Measurements from ENCODE around the gene POLR2L.

POLR2L gene

DNA sequence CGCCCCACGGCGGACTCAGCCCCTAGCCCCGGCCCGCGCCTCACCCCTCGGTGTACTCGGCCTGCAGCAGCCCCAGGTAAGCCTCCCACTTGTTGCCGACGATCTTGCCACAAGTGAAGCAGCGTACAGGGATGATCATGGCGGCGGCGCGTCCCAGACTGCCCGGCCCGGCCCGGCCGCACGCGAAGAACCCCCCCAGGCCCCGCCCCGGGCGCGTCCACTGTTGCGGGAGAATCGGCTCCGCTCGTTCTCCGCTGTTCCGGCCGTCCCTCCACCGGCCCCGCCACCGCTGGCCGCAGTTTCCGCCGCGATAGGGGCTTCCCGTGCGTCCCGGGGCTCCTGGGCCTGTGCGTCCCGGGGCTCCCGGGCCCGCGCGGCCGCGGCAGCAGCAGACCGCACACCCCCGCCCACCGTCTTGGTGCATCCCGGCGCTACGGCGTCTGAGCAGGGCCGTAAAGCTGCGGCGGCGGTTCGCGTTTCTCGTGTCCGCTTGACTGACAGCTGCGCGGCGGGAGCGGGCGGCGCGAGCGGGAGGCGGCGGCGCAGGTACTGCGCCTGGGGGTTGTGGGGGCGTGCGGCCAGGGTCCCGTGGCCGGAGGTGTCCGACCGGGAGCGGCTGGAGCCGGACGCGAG is at the start of gene POLR2L, which contains the start of gene TSPAN4:
Gene POLR2L (minus strand): TSS at position 160 of the 633 bp plus-strand sequence. CDS start 21 bp downstream, at position 139.
Gene TSPAN4 (plus strand): TSS at position 483 of the 633 bp plus-strand sequence. CDS start 7,453 bp downstream, outside the sequence.
- peak; percentile 92 for DNase-seq

DNA sequence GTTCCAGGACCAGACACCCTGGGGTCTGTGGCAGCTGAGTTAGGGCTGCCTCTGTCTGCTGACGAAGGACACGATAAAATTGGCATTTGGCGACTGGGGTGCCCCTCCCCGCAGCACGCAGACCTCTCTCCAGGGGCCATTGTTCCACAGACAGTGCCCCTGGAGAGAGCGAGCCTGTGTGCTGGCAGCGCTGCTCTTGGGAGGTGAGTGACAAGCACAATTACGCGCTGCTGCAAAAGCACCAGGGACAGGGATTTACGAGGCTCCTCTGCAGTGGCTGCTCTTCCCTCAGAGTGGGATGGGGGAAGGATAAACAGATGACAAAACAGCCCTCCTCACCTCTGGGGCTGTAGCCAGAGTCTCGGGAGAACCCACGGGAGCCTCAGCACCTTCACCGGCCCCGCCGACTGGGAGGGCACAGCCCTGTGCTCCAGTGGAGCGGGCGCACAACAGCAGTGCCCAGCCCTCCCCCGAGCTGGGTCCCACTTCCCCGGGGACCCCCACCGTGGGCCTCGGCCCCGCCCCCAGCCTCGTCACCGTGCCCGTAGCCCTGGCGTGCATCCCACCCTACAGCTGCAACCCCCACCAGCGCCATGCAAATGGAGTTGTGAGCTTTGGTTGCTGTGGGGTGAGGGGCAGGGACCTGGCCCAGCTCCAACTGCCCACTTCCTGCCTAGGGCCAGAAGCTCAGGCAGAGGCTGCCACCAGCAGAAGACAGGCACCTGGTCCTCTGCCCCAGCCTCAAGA is 48.6 kb upstream of the POLR2L start:
- no peak for DNase-seq

DNA sequence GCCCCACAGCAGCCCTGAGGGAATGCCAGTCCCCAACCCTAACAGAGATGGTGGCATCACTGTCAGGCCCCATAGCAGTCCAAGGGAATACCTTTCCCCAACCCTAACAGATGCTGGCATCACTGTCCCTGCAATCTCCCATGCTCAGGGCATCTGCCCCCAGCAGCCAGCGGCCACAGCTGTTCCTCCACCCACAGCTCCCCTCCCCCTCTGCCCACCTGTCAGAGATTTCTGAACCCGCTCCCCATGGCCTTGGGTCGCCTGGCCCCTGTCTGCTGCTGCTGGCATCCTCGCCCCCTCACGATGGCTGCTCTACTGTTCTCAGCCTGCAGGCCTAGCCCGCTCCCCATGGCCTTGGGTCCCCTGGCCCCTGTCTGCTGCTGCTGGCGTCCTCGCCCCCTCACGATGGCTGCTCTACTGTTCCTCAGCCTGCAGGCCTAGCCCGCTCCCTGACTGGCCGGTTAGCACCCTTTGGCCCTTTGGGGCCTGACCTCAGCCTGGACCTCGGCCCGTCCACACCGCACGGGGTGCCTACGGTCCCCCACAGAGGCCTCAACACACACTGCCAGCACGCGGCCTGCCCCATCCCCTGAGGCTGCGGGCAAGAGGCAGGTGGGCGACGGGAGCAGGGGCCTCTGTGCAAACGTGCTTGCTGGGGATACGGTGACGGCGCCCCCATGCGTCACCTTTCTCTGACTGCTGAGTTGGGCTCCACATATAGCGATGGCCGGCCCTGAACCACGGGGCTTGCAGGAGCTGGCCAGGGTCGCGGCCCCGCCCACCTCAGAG is 47.6 kb upstream of the POLR2L start:
- no peak for DNase-seq

DNA sequence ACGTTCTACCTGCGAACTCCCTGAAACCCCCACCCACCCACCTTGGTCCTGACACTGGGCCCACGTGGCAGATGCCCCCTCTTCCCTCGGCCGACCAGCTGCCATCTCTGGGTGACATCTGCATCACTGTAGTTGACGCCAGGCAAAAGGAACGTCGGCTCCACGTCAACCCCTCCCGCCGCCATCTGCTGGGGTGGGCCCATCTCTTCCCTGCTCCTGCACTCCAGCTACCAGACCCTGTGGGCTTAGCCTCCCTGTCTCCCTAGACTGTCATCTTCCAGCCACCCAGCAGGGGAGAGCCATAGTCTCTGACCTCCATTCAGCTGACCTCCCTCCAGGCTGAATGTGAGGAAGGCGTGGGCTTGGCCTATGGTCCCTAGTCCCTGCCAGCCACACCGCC is 46.9 kb upstream of the POLR2L start:
- no peak for DNase-seq

DNA sequence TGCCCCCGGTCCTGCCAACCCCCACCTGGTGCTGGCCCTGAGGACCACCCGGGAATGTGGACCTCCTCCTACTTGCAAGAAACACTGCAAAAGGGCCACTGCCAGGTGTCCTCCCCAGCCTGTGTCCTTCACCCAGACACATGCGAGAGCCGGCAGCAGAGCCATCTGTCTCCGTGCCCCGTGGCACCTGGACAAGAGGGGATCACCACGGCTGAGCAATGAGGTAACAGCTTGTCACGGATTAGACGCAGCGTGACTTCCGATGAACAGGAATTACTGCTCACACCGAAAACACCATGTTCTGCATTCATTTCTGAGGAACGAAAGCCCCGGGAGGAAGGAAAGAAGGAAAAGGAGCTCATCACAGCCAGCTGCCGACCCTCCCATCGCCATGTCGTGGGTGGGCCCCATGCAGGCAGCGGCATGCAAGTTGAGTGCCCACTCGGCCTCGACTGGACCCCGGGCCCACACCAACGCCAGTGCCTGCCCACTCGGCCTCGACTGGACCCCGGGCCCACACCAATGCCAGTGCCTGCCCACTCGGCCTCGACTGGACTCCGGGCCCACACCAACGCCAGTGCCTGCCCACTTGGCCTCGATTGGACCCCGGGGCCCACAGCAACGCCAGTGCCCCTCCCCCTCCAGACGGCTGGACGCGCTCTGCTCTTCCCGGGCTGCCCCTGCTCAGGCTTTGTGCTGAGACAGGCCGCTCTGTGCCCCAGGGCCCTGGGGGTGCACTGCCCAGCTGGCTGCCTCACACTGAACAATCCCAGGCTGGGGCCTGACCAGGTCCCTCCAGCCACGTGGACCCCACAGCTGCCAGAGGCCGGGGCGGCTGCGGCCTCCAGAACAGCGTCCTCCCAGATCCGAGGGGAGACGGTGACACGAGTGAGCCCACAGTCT is 46.2 kb upstream of the POLR2L start:
- no peak for DNase-seq

DNA sequence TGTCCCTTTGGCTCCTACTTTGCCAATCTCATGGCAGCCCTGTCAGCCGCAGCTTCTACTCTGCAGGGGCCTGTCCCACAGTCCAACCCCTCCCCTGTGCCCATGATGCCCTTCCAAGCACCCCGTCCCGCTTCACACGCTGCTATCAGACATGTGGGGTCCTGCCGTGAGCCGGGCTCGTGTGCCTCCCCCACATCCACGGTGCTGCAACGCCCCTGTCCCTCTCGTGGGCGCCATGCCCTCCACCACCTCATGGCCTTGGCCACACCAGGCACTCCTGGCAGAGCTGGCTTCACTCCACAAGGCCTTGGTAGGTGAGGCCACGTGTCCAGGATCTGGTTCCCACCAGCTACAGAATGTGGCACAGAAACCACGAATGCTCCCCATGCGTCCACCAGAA is 45.3 kb upstream of the POLR2L start:
- no peak for DNase-seq

DNA sequence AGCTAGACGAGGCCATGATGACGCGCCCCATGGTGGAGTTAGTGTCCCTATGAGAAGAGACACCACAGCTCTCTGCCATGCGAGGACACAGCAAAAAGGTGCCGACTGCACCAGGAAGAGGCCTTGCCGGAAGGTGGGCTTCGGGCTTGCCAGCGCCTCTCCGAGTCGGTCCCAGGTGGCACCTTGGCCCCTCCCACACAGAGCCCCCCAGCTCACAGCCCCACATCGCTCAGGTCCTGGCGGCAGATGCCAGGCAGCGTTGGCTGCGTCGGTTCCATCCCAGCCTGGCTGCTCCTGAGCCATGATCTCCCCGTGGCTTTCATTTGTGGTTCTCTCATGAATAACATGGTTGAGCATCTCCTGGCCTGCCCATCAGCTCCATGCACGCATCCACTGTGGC is 44.2 kb upstream of the POLR2L start:
- DNase-seq, result no peak

DNA sequence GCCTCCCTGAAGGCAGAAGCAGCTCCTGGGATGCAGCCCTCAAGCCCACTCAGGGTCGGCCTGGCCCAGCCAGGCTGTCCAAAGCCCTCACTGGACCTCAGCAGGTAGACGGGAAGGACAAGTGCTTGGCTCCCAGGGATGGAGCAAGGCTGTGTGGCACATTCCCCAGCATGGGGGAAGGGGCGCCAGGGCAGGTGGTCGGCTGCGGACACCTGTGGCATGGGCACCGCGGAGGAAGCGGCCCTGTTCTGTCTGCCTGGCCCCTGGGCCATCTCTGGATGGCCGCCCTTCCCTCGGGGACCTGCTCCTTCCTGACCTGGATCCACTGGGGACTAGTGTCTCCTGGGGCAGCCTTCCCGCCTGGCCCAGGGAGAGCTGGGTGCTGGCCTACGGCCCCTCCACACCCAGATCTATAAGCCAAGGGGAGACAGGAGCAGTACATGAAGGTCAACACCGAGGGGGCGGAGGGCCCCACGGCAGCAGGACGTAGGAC is 42.3 kb upstream of the POLR2L start:
- no peak for DNase-seq

DNA sequence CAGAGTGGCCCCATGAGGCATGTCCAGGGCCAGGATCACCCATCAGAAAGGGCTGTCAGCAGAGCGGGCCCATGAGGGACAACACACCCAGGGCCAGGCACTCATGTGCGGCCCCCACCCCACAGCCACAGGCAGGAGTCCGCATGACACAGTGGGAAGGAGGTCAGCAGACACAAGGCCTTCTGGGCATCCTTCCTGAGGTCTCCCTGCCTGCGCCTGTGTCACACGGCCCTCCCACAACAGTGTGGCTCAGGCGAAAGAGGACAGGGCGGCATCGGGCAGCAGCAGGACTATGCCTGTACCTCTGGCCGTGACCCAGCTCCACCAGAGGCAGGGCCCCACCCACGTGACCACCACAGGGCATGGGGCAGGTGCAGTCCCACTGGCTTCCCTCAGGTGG is 41.2 kb upstream of the POLR2L start:
- no peak for DNase-seq

DNA sequence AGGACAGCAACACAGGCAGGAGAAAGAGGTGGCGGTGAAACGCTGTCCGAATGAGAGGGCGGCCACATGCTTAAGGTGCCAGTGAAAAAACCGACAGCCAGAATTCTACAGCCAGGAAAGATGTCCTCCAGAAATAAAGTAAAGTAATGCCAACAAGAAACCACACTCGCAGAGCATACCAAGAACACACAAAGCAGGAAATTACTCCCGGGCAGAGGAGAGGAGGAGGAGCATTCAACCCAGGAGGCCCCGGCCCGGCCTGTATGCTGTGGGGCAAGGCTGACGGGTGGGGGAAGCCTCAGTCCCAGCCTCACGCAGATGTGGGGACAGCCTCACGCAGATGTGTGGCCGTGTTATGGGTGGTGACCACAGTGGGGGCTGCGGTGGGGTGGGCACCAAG is 40.3 kb upstream of the POLR2L start:
- no peak for DNase-seq

DNA sequence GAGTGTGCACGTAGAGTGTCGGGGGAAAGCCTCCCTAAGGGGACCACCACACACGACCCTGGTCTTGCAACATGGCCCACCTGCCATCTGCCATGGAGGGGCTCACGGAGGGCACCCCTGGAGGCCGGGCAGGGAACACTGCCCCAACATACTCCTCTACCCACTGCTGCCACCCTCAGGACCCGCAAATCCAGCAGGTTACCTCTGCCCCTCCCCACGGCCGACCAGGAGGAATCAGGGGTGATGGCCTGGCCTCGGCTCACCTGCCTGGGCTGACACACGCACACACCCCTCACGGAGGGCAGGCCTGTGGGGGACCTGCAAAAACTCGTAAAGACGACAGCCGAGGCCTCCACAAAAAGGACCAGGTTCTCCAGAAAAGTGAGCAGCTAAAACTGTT is 38.1 kb upstream of the POLR2L start:
- no peak for DNase-seq

DNA sequence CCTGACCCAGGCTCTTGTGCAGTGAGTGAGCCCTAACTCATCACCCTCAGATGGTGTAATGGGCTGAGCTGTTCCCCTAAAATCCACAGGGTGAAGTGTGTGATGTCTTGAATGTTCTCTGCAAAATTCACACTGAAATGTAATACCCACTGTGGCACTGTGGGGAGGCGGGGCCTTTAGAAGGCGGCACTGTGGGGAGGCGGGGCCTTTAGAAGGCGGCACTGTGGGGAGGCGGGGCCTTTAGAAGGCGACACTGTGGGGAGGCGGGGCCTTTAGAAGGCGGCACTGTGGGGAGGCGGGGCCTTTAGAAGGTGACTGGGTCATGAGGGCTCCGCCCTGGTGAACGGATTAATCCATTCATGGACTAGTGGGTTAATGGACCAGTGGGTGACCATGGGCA is 35.2 kb upstream of the POLR2L start:
- no peak for DNase-seq

DNA sequence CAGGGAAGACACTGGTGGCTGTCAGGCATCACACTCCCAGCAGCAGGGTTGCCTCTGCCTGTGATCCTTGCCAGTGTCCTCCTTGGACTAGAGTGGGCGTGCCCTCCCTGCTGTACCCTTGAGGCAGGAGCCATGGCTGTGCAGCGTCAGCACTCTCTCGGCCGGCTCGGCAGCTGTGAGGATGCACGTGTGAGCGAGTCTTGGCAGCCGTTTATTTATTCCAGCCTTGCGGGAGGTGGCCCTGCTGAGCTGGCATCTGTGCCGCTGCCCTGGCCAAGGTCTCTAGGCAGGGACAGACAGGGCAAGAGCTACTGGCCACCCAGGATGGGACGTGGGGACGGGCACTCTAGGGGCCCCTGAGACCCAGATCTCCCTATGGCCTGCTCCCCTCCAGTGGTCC is 34.2 kb upstream of the POLR2L start:
- no peak for DNase-seq

DNA sequence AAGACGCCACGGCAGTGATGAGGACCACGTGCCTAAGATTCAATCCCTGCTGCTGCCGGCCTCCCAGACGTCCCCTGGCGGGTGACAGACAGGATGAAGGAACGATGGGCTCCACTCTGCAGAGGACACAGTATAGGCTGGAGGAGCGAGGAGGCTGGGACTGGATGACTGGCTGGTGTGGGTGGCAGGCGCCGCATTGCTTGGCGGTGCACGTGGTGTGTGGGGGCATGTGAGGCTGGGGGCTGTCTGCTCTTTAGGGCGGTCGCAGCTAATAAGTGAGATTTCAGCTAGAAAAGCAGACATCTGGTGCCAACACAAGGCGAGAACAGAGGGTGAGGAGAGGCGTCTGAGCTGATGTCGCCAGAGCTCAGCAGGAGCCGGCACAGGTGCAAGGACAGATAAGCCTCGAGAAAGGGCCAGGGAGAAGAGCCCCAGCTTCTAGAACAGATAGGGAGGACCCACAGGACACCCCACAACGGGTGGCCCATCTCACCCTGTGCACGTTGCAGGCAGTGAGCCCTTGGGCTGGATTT is 33.5 kb upstream of the POLR2L start:
- DNase-seq, result no peak

DNA sequence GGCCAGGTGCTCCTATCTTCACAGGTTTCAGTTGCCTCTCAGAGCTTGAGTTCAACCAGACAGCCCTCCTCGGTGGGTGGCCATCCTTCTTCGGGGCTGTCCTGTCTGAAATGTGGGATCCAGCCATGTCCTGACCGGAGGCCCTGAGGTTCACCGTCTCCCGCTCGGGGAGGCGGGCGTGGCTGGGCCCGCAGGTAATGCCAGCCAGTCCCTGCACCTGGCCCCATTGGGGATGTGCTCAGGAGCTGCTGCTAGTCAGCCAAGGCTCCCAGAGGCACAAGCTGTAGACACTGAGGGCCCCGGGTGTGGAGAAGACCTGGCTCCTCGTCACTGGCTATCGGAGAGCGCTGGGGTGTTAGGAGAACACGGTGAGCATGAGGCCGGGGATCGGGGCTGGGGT is 32.9 kb upstream of the POLR2L start:
- DNase-seq, result no peak

DNA sequence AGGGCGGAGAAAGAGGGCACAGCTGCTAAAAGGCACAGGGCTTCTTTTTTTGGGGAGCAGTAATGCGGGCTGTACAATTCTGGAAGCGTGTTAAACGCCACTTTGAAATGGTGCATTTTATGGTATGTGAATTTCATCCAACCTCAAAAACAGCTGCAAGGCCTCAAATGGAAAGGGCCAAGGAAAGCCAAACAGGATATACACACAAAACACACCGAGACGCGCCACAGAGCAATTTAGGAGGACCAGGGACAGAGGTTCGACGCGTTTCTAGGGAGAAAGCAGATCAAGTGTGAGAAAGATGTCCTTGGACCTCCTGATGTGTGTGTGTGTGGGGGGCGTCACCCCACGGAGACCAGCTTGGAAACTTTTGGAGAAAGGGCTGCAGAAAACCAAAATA is 31.4 kb upstream of the POLR2L start:
- no peak for DNase-seq

DNA sequence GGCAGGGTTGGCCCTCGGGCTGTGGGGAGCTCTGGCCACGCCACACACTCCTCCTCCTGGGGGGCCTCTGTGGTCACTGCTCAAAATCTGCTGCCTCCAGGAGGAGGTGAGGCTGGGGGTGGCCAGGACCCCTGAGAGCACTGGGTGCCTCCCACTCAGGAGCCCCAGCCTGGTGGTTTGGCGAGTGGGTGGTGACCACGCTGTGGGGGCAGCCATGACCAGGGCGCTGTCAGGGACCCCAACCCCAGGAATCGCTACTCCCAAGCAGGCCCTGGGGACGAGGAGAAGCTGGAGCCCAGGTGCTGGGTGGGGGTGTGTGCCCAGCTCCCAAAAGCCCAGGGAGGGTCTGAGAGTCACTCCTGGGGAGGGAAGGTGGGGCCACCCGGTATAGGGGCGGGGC is 30.5 kb upstream of the POLR2L start:
- no peak for DNase-seq

DNA sequence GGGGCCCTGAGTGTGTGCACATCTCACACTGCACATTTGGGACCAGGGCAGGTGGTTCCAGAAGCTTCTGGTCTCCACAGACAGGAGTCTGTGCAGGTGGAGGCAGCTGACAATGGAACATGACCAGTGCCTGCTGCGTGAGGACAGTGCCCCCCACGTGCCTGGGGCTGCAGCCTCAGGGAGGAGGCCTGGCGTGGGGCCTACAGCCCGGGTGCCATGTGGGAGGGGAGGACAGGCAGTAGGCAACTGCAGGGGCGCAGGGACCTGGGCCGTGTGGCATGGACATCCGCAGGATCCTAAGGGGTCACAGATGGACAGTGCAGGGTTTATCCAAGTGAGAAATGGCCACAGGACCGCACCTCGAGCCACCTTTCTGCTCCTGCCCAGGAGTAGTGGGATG is 29.1 kb upstream of the POLR2L start:
- no peak for DNase-seq

DNA sequence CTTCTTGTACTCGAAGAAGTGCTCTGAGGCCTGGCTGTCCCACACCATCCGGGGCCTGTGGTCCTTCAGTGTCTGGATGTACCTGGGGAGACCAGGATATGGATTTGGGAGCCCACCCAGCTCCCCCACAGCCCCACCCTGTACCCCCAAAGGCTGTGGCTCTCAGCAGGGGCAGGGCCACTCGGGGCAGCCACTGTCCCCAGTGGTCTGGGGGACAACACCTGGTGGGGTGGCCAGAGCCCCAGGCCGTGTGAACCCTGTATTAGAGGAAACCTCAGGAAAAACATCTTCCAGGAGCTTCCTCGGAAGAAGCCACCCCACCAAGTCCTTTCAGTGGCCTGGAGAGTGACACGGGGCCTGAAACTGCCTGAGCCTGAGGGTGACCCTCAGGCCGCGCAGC is 28.1 kb upstream of the POLR2L start:
- DNase-seq, result no peak

DNA sequence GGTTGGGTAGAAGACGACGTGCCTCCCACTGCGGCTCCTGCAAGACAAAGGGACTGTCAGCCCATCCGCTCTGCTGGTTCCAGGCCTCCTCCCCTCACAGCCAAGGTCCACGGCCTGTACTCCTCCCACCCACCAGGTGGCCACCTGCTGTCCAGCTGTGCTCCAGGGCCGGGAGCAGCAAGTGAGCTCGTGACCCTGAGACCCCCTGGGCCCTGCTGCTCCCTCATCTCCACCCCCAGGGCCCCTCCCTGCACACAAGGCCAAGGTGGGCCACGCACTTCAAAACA is 27.7 kb upstream of the POLR2L start:
- DNase-seq, result no peak

DNA sequence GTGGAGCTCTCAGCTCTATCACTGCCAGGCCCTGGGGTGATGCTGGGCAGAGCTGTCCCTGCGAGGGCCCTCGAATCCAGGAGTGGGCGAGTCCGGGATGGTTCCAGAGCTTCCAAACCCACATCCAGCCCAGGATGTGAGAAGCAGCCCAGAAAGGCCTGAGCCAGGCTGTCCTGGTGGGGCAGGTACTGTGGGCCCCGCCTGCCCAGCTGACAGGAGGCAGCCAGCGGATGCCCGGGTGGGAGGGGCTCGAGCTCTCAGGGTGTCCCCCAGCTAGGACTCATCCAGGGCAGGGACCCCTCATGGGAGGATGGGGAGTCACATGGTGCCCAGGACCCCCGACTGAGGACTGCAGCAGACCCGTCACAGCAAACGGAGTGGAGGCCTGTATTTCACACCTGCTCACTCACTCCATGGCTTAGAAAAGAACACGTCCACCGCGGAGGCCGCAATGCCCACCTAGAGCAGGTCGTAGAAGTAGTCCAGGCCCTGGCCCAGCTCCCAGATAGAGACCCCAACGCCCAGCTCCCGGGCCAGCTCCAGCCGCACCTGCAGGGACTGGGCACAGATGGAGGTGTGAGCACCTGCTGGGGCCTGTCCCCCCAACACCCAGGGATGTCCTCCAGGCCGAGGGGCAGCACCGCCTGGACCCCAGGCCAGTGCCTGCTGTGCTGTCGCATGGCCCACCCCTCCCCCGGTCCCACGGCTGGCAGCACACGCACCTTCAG is 27.2 kb upstream of the POLR2L start:
- no peak for DNase-seq

DNA sequence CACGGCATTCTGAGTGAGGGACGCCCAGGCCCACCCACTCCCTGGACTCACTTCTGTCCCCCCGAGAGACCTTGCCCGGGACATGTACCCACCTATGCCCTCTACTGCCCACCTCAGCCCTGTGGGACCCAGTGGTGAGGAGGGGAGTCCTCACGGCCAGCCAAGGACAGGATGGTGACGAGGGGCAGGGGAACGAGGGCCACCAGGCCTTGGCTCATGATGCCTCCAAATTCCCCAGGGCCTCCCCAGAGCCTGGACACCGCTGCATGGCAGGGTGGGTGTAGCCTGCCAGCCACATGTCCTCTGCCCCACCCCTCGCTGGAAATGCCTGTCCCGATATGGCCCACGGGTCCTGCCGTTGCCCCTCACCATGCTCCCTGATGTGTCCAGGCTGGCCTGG is 26.5 kb upstream of the POLR2L start:
- no peak for DNase-seq

Measured in stimulated activated CD4-positive, alpha-beta T cell treated with anti-CD3 and anti-CD28 coated beads, Interleukin-4, amount 100 ng/mL, for 1 hour (primary cell).